DOHH2 (cell line): Measurements from ENCODE around the gene ZFP92.

Experiments used
- H3F3A ChIP-seq: fragments of 200-600 bp; sonication (generic), shearing (Covaris generic); 2 replicates; pipeline ENCODE4 v1.6.0; 2016; ENCODE audit warnings: antibody characterized with exemption, mild to moderate bottlenecking; ENCODE audit not compliant: control insufficient read depth, insufficient read depth
- H3K27ac ChIP-seq: fragments of 200-600 bp; sonication (generic); 2 replicates; pipeline ENCODE4 v1.5.1; 2014; ENCODE audit warnings: low read depth, mild to moderate bottlenecking, low read length, moderate library complexity
- H3K27me3 ChIP-seq: fragments of 200-600 bp; sonication (generic); 2 replicates; pipeline ENCODE4 v1.6.1; 2014; ENCODE audit warnings: mild to moderate bottlenecking, low read length, mixed read lengths; ENCODE audit not compliant: control insufficient read depth
- H3K36me3 ChIP-seq: fragments of 200-600 bp; sonication (generic); 2 replicates; pipeline ENCODE4 v1.6.1; 2014; ENCODE audit warnings: mild to moderate bottlenecking, low read length, moderate library complexity, mixed read lengths; ENCODE audit not compliant: control insufficient read depth
- H3K4me1 ChIP-seq: fragments of 200-600 bp; sonication (generic); 2 replicates; pipeline ENCODE4 v1.6.1; 2014; ENCODE audit warnings: mild to moderate bottlenecking, low read length, mixed read lengths; ENCODE audit not compliant: control insufficient read depth
- H3K4me2 ChIP-seq: fragments of 200-600 bp; sonication (generic); 2 replicates; pipeline ENCODE4 v1.6.0; 2014; ENCODE audit warnings: mild to moderate bottlenecking, low read length, moderate library complexity
- H3K4me3 ChIP-seq: fragments of 200-600 bp; sonication (generic); 2 replicates; pipeline ENCODE4 v1.5.1; 2014; ENCODE audit warnings: mild to moderate bottlenecking, low read length, mixed read lengths
- H3K79me2 ChIP-seq: fragments of 200-600 bp; sonication (generic); 2 replicates; pipeline ENCODE4 v1.6.1; 2014; ENCODE audit warnings: mild to moderate bottlenecking, low read length, mixed read lengths; ENCODE audit not compliant: control insufficient read depth
- H3K9me2 ChIP-seq: fragments of 200-600 bp; sonication (generic); replicated peaks from 2 replicates; pipeline ENCODE4 v1.6.1; 2014; ENCODE audit warnings: mild to moderate bottlenecking, low read length, mixed read lengths; ENCODE audit not compliant: control insufficient read depth
- H3K9me3 ChIP-seq: fragments of 200-600 bp; sonication (generic); 2 replicates; pipeline ENCODE4 v1.6.1; 2014; ENCODE audit warnings: antibody characterized with exemption, low read length, mixed read lengths; ENCODE audit not compliant: control insufficient read depth, insufficient read depth
- H4K20me1 ChIP-seq: fragments of 200-600 bp; sonication (generic); 2 replicates; pipeline ENCODE4 v1.6.0; 2014; ENCODE audit warnings: low read depth, mild to moderate bottlenecking, antibody characterized with exemption, low read length, moderate library complexity; ENCODE audit not compliant: control insufficient read depth, insufficient read depth
- CTCF ChIP-seq: fragments of 200-600 bp; sonication (generic); IDR thresholded peaks from one replicate; pipeline ENCODE4 v1.5.1; 2014; ENCODE audit warnings: antibody characterized with exemption, mild to moderate bottlenecking, low read depth, low read length; ENCODE audit not compliant: poor library complexity, severe bottlenecking
- EZH2phosphoT487 ChIP-seq: fragments of 200-600 bp; sonication (generic); IDR thresholded peaks from 2 replicates; pipeline ENCODE4 v1.6.1; 2017; ENCODE audit warnings: borderline replicate concordance, mild to moderate bottlenecking, antibody characterized with exemption, low read length, moderate library complexity, mixed read lengths

Gene ZFP92

GRCh38 chrX:153450114-153450948, 39.1 kb downstream of the ZFP92 start:
- H3K79me2 ChIP-seq, result no peaks in the 10 kb centered on the region
- no peaks in the 10 kb centered on the region for H3F3A ChIP-seq
- no peaks in the 10 kb centered on the region for H3K4me1 ChIP-seq
- no peak overlapping the region for H3K27ac ChIP-seq
- H3K9me3 ChIP-seq, result no peaks in the 10 kb centered on the region
- H3K27me3 ChIP-seq, result no peaks in the 10 kb centered on the region
- TF ChIP-seq EZH2phosphoT487 (no peak), CTCF (no peak)
- H3K36me3 ChIP-seq, result no peaks in the 10 kb centered on the region
- H3K4me3 ChIP-seq, result no peak overlapping the region
- no peaks in the 10 kb centered on the region for H4K20me1 ChIP-seq
- no peak overlapping the region for H3K4me2 ChIP-seq
- H3K9me2 ChIP-seq, result no peaks in the 10 kb centered on the region

GRCh38 chrX:153450949-153451277, 39.6 kb downstream of the ZFP92 start:
- H3K36me3 ChIP-seq, result no peaks in the 10 kb centered on the region
- no peaks in the 10 kb centered on the region for H3K4me1 ChIP-seq
- H3F3A ChIP-seq, result no peaks in the 10 kb centered on the region
- H3K4me3 ChIP-seq, result no peak overlapping the region
- H3K27me3 ChIP-seq, result no peaks in the 10 kb centered on the region
- H3K27ac ChIP-seq, result no peak overlapping the region
- H3K9me3 ChIP-seq, result no peaks in the 10 kb centered on the region
- H3K9me2 ChIP-seq, result no peaks in the 10 kb centered on the region
- H4K20me1 ChIP-seq, result no peaks in the 10 kb centered on the region
- H3K79me2 ChIP-seq, result no peaks in the 10 kb centered on the region
- H3K4me2 ChIP-seq, result no peak overlapping the region
- TF ChIP-seq EZH2phosphoT487 (no peak), CTCF (no peak)

GRCh38 chrX:153454901-153455550, 43.8 kb downstream of the ZFP92 start:
- Histone ChIP-seq H4K20me1 (no peaks in the 10 kb centered on the region), H3K27me3 (no peaks in the 10 kb centered on the region)

More at GRCh38 chrX:153454901-153455550, 43.8 kb downstream of the ZFP92 start:
- Histone ChIP-seq H3K4me2 (no peak overlapping the region), H3K9me3 (no peaks in the 10 kb centered on the region), H3K4me1 (no peaks in the 10 kb centered on the region), H3K79me2 (no peaks in the 10 kb centered on the region), H3F3A (no peaks in the 10 kb centered on the region), H3K36me3 (peaks cover 4% of the 10 kb centered on the region; the same call in 1 of the 2 replicates), H3K27ac (no peak overlapping the region), H3K9me2 (no peaks in the 10 kb centered on the region), H3K4me3 (no peak overlapping the region)
- no peak for TF ChIP-seq CTCF
- TF ChIP-seq EZH2phosphoT487, result no peak
